ENCODE data around the gene ARHGEF4. TPM values are rescaled to one million over a fixed set of nuclear protein-coding genes. Genes with fewer than 3 reads are reported as not detected.
A peak's percentile ranks its signal among the peaks of the same experiment; 100 is the strongest.

Gene ARHGEF4
- total RNA-seq, 4 donors from 2014 or later: 52.8 to 82.4 (median 73.3) TPM

GRCh38 chr2:130823171-130823885 is 13.4 kb upstream of the ARHGEF4 start:
- Histone ChIP-seq H3K9me3 (no peaks in the 10 kb centered on the region), H3K27ac (peak overlapping the region in 2 of 4 donors; percentile 12 to 69), H3K27me3 (peaks cover 0 to 19% (median 0%) of the 10 kb centered on the region in 4 donors), H3K4me1 (peaks cover 11 to 56% (median 46%) of the 10 kb centered on the region in 3 donors), H3K36me3 (no peaks in the 10 kb centered on the region), H3K4me3 (no peak overlapping the region)
- intact Hi-C loops (cut with DNase I): no loop called here
- TF ChIP-seq CTCF (IDR thresholded peaks at IDR 0.05) (no peak), POLR2A (IDR thresholded peaks at IDR 0.05) (no peak)
- WGBS, 2 donors: 91 to 100% methylated on average over 1 to 8 of the region's 10 CpGs
- DNase-seq: no peak

- no peak for DNase-seq
- WGBS, 2 donors: 60 to 87% methylated on average over 3 to 5 of the region's 10 CpGs
- Histone ChIP-seq H3K4me1 (peaks cover 15 to 62% (median 52%) of the 10 kb centered on the region in 3 donors), H3K36me3 (no peaks in the 10 kb centered on the region), H3K9me3 (no peaks in the 10 kb centered on the region), H3K27ac (peak overlapping the region in 3 of 4 donors; percentile 12 to 69 (median 26)), H3K27me3 (peaks cover 0 to 14% (median 0%) of the 10 kb centered on the region in 4 donors), H3K4me3 (no peak overlapping the region)
- TF ChIP-seq POLR2A (IDR thresholded peaks at IDR 0.05) (no peak), CTCF (IDR thresholded peaks at IDR 0.05) (no peak)
- intact Hi-C loops (cut with DNase I): no loop called here
These were observed 12.7 kb upstream of the ARHGEF4 start for GRCh38 chr2:130823886-130824491.

GRCh38 chr2:130824492-130825061 is 12.1 kb upstream of the ARHGEF4 start:
- intact Hi-C loops (cut with DNase I): no loop called here
- Histone ChIP-seq H3K36me3 (no peaks in the 10 kb centered on the region), H3K4me1 (peaks cover 15 to 62% (median 54%) of the 10 kb centered on the region in 3 donors), H3K27ac (peak overlapping the region in 3 of 4 donors; percentile 26 to 69 (median 30)), H3K9me3 (no peaks in the 10 kb centered on the region), H3K4me3 (no peak overlapping the region), H3K27me3 (peaks cover 0 to 8% (median 0%) of the 10 kb centered on the region in 4 donors)
- no peak for DNase-seq
- WGBS, 2 donors: 11 to 28% methylated on average over 7 of the region's 8 CpGs
- no peak for TF ChIP-seq POLR2A (IDR thresholded peaks at IDR 0.05)
- no peak for TF ChIP-seq CTCF (IDR thresholded peaks at IDR 0.05)

GRCh38 chr2:130825231-130825965 is 11.3 kb upstream of the ARHGEF4 start:
- TF ChIP-seq CTCF (IDR thresholded peaks at IDR 0.05) (no peak), POLR2A (IDR thresholded peaks at IDR 0.05) (no peak)
- Histone ChIP-seq H3K4me3 (no peak overlapping the region), H3K9me3 (no peaks in the 10 kb centered on the region), H3K27me3 (peaks cover 0 to 3% (median 0%) of the 10 kb centered on the region in 4 donors), H3K36me3 (no peaks in the 10 kb centered on the region), H3K4me1 (peaks cover 15 to 54% (median 46%) of the 10 kb centered on the region in 3 donors), H3K27ac (peak overlapping the region in 1 of 4 donors; percentile 14)
- DNase-seq: no peak
- intact Hi-C loops (cut with DNase I): no loop called here
- 64 to 73% methylated on average over 5 to 9 of the region's 16 CpGs for WGBS, 2 donors

Measured in esophagus squamous epithelium (tissue), 5 donors.